ENCODE data around the gene NACC2.
"Not testable (repeated sequence)": the region's sequence is repeated elsewhere in the genome, so short reads cannot be mapped to it uniquely, and the experiment has no call there.

The NACC2 gene

GRCh38 chr9:136110082-136111061 lies 15.3 kb upstream of the NACC2 start:
- no peak for DNase-seq (ENCODE audit: low read depth)

- DNase-seq (ENCODE audit: low read depth) = peak; percentile 46
Measured at GRCh38 chr9:136109351-136110081, 14.4 kb upstream of the NACC2 start.

- no peak for DNase-seq (ENCODE audit: low read depth)
Measured at GRCh38 chr9:136108648-136109266, 13.7 kb upstream of the NACC2 start.

DNA sequence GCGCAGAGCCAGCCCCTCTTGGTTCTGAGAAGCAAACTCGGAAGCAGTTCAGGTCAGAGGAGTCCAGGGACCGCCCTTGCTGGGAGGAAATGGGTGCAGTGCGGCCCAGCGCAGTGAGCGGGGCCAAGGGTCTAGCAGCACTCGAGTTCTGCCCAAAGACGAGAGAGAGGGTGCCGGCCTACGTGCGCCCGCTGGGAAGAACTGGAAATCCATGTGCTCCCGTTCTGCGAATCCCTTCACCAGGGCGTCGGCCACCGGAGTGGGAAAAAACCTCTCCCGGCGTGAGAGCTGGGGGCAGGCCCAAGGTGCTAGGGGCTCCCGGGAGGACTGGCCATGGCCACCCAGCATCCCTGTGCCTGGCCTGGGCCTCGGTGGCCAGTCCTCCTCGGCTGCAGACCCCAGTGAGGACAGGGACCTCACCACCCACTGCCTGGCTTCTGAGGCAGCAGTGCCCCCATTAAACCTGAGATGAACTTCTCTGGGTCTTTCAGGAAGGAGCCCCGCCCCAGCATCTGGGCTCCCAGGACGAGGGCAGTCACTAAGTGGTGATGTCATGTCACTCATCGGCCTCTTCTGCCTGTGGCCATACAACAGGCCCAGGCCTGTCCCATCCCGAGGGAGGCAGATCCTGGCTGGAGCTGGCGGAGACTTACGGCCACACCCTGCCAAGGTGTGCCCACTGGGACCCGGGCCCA lies 13.0 kb upstream of the NACC2 start:
- DNase-seq (ENCODE audit: low read depth) = no peak

DNA sequence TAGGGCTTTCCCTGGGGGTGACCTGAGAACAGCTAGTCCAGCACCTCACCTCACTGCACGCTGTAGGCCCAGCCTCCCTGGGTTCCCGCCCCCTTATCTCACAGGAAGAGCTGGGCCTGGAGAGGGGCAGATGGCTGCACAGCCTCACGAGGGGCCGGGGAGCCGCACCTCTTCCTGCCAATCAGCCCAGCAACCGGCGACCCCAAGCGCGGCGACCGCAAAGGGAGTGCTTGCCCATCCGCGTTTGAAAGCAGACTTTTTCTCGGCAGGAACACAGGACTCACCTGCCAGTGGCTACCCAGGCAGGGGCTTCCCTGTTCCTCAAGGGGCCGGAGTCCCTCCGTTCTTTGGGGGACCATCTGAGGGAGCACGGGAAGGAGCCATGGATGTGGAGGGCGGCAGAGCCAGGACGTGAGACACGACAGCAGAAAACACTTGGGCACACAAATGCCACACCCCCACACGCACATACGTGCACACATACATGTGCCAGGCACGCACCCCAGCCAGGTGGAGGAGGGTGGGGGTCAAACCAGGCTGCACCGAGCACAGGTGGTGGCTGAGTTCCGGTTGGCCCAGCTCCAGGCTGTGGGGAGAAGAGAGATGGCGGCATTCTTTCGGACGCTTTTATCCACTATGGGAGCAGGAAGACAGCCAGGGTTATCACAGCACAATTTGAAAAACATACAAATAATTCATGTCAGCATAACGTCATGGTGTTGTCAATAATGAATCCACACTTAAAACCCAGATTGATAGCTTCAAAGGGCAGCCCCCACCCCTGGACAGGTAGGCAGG lies 12.3 kb upstream of the NACC2 start:
- no peak for DNase-seq (ENCODE audit: low read depth)

DNA sequence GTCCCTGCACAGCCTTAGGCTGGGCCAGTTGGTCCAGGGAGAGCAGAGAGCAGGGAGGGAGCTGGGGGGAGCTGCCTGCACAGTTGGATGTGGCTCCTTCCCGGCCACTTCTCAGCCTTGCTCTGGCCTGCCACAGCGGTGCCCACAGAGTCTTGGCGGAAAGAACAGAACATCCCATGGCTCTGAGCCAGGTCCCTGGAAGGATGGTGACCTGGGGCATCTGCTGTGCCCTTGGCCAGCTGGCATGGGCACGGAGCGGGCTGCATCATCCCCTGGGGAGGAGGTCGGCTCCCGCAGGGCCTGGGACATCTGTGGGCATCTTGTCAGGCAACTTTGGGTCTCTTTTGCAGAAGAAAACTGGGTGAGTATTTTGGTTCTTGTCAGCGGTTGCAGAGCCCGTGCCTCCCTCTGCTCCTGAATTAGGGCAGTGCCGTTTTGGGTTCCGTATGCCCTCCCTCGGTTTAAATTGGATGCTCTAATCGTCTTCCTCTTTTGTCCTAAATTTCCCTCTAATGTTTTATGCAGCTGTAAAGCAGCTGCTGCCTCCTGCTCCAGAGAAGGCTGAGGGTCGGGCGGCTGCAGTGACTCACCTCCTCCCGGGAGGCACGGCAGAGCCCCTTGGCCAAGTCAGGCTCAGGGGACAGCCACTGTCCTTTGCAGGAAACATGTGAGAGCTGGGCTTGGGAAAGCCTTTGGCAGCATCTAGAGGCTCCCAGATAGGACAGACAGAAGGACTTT lies 10.5 kb upstream of the NACC2 start:
- DNase-seq (ENCODE audit: low read depth) = no peak

- DNase-seq (ENCODE audit: low read depth) = no peak
Measured at GRCh38 chr9:136104916-136105315, 9.8 kb upstream of the NACC2 start.

- DNase-seq (ENCODE audit: low read depth) = no peak
Measured at GRCh38 chr9:136104488-136104800, 9.4 kb upstream of the NACC2 start.

DNA sequence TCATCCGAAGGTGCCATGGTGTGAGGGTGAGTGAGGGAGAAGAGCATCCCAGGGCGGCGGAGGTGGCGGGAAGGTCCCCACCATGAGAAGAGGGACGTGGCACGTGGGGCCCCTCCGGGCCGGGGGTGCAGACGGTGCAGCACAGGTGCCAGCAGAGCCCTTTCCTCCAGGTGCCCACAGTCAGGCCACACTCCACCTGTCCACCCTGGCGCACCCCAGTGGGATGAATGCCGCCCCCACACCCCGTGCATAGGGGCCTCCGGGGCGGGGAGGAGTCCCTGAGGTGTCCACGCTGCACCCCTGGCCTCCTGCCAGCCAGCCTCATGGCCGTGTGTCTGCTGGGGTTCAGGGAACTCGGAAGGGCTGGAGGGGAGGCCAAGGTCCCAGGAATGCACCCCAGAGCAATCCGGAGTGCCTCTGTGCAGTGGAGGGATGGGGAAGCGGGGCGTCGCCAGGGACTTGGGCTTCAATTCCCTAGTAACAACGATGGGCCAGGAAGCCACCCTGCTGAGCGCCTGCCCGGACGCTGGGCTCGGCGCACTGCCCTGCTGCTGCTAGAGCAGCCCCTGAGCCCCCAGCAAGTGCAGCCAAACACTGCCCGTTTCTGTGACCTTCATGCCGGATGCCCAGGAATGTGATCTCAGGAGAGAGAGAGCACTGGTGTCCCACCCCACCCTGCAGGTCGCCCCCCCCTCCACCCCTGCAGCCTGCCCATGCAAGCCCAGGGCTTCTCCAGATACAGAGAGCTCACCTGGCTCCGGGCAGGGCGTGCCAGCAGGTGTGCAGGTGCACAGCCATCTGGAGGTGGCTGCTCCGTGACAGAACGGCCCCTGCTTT lies 8.8 kb upstream of the NACC2 start:
- DNase-seq (ENCODE audit: low read depth) = no peak

DNA sequence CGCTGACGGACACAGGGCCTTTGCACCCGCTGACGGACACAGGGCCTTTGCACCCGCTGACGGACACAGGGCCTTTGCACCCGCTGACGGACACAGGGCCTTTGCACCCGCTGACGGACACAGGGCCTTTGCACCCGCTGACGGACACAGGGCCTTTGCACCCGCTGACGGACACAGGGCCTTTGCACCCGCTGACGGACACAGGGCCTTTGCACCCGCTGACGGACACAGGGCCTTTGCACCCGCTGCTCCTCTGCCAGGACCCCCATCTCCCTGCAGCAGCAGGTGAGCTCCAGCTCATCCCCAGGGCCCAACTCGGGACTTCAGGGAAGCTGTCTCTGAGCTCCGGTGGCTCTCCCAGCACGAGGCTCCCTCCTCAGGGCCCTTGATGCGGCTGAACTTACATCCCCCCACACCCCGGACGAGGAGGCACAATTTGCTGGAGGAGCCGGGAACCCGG lies 6.6 kb upstream of the NACC2 start:
- DNase-seq (ENCODE audit: low read depth) = not testable (repeated sequence)

DNA sequence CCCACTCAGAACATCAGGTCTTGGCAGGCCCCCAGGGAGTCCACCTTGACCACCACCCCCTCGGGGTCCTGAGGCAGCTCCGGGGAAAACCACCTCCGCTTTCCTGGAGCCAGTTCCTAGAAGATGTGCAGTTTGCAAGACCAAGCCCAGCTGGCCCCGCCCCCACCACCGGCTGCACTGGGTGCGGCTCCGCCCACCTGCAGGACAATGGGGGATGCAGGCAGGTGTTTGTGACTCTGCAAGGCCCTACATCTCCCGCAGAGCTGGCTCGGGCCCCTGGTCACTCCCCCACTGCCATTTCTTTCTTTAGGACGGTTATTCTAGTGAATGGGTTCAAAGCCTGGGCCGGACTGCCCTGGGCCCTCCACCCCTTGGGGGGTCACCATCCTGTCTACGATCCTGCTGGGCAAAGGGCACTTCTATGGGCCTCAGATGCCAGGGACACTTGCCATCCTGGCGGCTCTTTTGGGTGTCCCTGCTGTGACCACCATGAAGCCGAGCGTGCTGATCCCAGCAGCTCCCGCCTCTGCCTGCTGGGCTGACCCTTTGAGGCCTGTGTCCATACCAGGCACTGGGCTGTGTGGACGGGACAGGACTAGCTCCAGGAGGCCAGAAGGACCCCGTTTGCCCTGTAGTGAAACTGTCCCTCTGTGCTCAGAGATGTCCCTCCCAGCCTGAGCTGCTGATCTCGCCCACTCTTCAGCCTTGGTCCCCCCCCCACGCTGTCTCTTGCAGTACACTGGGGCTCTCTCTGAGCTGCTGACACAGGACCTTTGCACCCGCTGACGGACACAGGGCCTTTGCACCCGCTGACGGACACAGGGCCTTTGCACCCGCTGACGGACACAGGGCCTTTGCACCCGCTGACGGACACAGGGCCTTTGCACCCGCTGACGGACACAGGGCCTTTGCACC lies 5.9 kb upstream of the NACC2 start:
- DNase-seq (ENCODE audit: low read depth) = no peak

DNA sequence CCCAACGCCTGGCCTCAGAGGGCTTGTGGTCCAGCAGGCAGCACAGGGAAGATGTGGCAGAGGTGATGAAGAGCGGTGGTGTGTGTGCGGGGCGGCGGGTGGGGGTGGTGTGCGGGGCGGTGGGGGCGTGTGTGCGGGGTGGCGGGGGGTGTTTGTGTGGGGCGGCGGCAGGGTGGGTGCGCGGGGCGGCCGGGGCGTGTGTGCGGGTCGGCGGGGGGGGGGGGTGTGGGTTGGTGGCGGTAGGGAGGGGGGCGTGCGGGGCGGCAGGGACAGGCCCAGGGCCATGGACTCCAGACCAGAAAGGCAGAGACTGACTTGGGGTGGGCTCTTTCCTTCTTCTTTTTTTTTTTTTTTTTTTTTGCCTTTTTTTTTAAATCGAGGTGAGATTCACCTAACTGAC lies 4.5 kb upstream of the NACC2 start:
- DNase-seq (ENCODE audit: low read depth) = no peak

- DNase-seq (ENCODE audit: low read depth) = no peak
Measured at GRCh38 chr9:136098844-136099243, 3.8 kb upstream of the NACC2 start.

GRCh38 chr9:136098210-136098609 lies 3.1 kb upstream of the NACC2 start:
- no peak for DNase-seq (ENCODE audit: low read depth)

DNA sequence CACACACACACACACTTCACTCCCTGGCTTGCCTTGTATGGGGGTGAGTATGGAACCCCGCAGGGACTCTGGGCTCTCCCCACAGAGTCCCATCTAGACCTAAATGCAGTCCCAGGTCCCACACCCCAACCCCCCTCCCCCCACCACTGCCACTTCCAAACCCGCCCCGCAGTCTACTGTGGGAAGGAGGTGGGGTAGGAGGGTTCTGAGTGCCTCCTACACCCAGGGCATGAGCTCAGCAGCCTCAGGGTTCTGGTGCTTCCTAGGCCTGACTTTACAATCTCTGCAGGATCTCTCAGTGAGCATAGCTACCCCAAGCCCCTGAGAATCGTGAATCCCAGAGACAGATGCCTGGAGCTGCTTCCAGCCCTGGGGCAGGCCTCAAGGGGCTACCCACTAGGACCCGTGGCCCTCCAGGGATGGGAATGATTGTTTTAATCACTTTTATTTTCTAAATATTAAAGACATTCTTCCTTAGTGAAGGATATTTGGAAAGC lies 1.5 kb upstream of the NACC2 start:
- DNase-seq (ENCODE audit: low read depth) = no peak

GRCh38 chr9:136093995-136094881 lies 851 bp downstream of the NACC2 start:
- no peak for DNase-seq (ENCODE audit: low read depth)

- DNase-seq (ENCODE audit: low read depth) = no peak
Measured at GRCh38 chr9:136093346-136093986, 1.6 kb downstream of the NACC2 start.
